Activated T-helper 1 cell treated with anti-CD3 and anti-CD28 coated beads, Interleukin-12 subunit alpha, Interleukin-12 subunit beta, Interleukin-2, Interleukin-4 antibody, amounts not matched to agents 30 ng/mL and 10 ng/mL and 1 ng/mL, durations not matched to agents 14 hours and 24 hours and 36 hours (primary cell): ENCODE data around the gene USP40. TPM values are rescaled to one million over a fixed set of nuclear protein-coding genes. Genes with fewer than 3 reads are reported as not detected.
A peak's percentile ranks its signal among the peaks of the same experiment; 100 is the strongest.

ENCODE experiments used
- DNase-seq: peaks from one replicate; pipeline ENCODE4 v3.0.0; 2021; ENCODE audit warnings: low spot score
- H3K27ac Mint-ChIP-seq: one replicate; pipeline ENCODE4 v1.8.0; 2021; ENCODE audit warnings: mild to moderate bottlenecking, mixed read lengths
- H3K27me3 Mint-ChIP-seq: one replicate; pipeline ENCODE4 v1.8.0; 2022; ENCODE audit warnings: mild to moderate bottlenecking, moderate library complexity, mixed read lengths; ENCODE audit not compliant: insufficient read depth
- H3K36me3 Mint-ChIP-seq: one replicate; pipeline ENCODE4 v1.8.0; 2021; ENCODE audit warnings: low read depth, mixed read lengths
- H3K4me1 Mint-ChIP-seq: one replicate; pipeline ENCODE4 v1.8.0; 2021; ENCODE audit warnings: low read depth, mixed read lengths
- H3K4me3 Mint-ChIP-seq: one replicate; pipeline ENCODE4 v1.8.0; 2021; ENCODE audit warnings: mild to moderate bottlenecking, moderate library complexity, mixed read lengths
- H3K9me3 Mint-ChIP-seq: one replicate; pipeline ENCODE4 v1.8.0; 2021; ENCODE audit warnings: mixed read lengths
- intact Hi-C: fragments of 100-400 bp; cut with micrococcal nuclease; formaldehyde crosslinking; loops from one replicate; pipeline ENCODE4 v1.15.1; 2024
- total RNA-seq: library from RNA; stranded (reverse); gene quantifications from 2 replicates; pipeline ENCODE4 v1.2.3, GENCODE V29; 2022

Gene USP40
- total RNA-seq, 1 donor from 2014 or later: 10.1 TPM

DNA sequence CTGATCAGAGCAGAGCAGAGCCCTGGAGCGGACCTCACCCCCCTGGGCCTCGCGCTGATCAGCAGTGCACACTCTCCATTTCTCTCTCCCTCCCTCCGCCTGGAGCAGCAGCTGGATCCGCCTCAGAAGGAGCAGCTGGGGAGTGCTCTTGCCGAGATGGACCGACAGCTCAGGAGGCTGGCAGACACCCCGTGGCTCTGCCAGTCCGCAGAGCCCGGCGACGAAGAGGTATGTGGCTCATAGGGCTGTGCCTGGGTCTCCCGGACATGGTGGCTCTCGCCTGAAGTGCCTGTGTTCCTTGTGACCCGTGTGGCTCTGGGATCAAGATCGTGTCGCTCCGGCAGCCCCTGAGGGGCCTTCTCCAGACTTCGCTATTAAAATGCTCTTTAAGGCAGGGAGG, 102.5 kb downstream of the USP40 start:
- Mint-ChIP-seq H3K27me3 (no peaks in the 10 kb centered on the region), H3K4me3 (no peak overlapping the region), H3K4me1 (no peaks in the 10 kb centered on the region), H3K9me3 (no peaks in the 10 kb centered on the region), H3K27ac (no peak overlapping the region), H3K36me3 (peaks cover 18% of the 10 kb centered on the region)
- DNase-seq: no peak
- intact Hi-C loops: no loop called here

DNA sequence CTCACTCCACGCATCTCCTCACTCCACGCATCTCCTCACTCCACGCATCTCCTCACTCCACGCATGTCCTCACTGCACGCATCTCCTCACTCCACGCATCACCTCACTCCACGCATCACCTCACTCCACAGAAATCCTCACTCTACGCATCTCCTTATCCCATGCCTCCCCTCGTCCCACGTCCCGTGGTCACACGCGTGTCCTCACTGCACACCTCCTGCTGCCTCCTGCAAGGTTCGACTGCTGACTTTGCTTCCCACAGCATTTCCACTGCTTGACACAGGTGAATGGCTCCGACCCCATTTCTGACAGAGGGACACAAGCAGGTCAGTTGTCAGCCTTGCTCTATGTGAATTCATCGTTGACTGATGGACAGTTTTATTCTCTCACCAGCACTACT, 103.0 kb downstream of the USP40 start:
- DNase-seq: no peak
- Mint-ChIP-seq H3K27me3 (no peaks in the 10 kb centered on the region), H3K4me1 (no peaks in the 10 kb centered on the region), H3K4me3 (no peak overlapping the region), H3K9me3 (no peaks in the 10 kb centered on the region), H3K27ac (no peak overlapping the region), H3K36me3 (peaks cover 18% of the 10 kb centered on the region)
- intact Hi-C loops: no loop called here

DNA sequence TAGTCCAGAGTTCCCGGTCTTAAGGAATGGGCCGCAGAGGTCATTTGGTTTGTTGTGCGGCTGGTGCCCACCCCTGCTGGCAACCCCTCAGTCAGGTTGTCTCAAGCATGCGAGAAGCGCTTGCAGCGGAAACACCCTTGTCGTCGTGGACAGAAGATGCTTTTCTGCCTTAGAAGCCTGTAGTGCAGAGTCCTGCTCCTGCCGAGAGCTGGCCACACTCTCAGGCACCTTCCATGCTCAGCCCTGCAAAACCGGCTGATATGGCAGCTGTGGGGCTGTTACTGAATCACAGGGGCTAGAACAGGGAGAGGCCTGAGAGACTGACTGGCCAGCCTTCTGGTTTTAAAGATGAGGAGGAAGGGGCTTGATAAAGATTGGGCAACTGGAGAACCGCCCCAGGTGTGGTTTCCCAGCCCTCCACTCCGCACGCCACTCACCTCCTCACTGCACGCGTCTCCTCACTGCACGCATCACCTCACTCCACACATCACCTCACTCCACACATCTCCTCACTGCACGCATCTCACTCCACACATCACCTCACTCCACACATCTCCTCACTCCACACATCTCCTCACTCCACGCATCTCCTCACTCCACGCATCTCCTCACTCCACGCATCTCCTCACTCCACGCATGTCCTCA, 103.6 kb downstream of the USP40 start:
- Mint-ChIP-seq H3K4me1 (no peaks in the 10 kb centered on the region), H3K27ac (no peak overlapping the region)

GRCh38 chr2:233462202-233462785, 104.3 kb downstream of the USP40 start:
- Mint-ChIP-seq H3K4me1 (no peaks in the 10 kb centered on the region), H3K9me3 (no peaks in the 10 kb centered on the region)
- DNase-seq: no peak

More for the DNA sequence above, 103.6 kb downstream of the USP40 start:
- Mint-ChIP-seq H3K4me3 (no peak overlapping the region), H3K27me3 (no peaks in the 10 kb centered on the region), H3K9me3 (no peaks in the 10 kb centered on the region), H3K36me3 (peaks cover 15% of the 10 kb centered on the region)
- DNase-seq: no peak
- intact Hi-C loops: no loop called here

DNA sequence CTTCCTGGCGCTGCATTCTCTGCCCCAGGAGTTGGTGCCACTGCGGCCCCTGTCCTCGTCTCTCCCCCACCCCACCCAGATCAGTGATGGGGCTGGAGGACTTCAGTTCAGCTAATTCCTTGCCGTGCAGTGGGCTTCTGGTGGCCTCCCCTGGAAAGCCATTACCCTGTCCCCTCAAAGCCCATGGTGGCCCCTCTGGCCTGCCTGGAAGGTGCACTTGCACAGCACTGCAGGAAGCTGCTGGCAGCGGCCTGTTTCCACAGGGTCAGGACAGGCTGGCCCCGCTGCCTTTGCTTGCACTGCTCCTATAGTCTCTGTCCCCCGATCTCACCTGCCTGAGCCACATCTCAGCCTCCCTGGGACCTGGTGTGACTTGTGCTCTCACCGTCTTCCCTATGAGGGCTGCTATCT, 105.1 kb downstream of the USP40 start:
- intact Hi-C loops: no loop called here

More at GRCh38 chr2:233462202-233462785, 104.3 kb downstream of the USP40 start:
- intact Hi-C loops: no loop called here
- Mint-ChIP-seq H3K27ac (no peak overlapping the region), H3K4me3 (no peak overlapping the region), H3K36me3 (peaks cover 18% of the 10 kb centered on the region), H3K27me3 (no peaks in the 10 kb centered on the region)

GRCh38 chr2:233460726-233461441, 105.7 kb downstream of the USP40 start:
- intact Hi-C loops: no loop called here
- H3K9me3 Mint-ChIP-seq: no peaks in the 10 kb centered on the region
- no peak overlapping the region for H3K27ac Mint-ChIP-seq
- no peak overlapping the region for H3K4me3 Mint-ChIP-seq
- peaks cover 21% of the 10 kb centered on the region for H3K36me3 Mint-ChIP-seq
- no peak for DNase-seq
- no peaks in the 10 kb centered on the region for H3K4me1 Mint-ChIP-seq
- no peaks in the 10 kb centered on the region for H3K27me3 Mint-ChIP-seq

More for the DNA sequence above, 105.1 kb downstream of the USP40 start:
- DNase-seq: no peak
- Mint-ChIP-seq H3K4me3 (no peak overlapping the region), H3K36me3 (peaks cover 19% of the 10 kb centered on the region), H3K27me3 (no peaks in the 10 kb centered on the region), H3K27ac (no peak overlapping the region), H3K4me1 (no peaks in the 10 kb centered on the region), H3K9me3 (no peaks in the 10 kb centered on the region)

DNA sequence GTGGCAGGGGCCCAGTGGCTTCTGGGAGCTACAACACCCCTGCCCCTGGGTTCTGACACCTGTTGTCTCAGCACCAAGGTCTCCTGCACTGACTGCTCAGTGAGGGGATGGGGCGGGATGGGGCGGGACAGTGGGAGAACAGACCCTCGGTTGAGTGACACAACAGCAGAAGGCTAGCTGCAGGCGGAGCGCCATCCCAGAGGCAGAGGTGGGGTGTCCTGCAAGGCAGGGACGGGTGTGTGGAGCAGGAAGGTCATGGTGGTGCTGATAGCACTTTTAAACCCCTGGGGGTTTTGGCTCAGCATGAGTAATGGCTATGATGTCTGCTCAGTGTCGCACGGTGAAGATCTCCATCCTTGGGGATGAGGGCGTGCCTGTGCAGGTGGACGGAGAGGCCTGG, 107.2 kb downstream of the USP40 start:
- Mint-ChIP-seq H3K27ac (no peak overlapping the region), H3K27me3 (no peaks in the 10 kb centered on the region), H3K9me3 (no peaks in the 10 kb centered on the region), H3K36me3 (peaks cover 28% of the 10 kb centered on the region), H3K4me1 (no peaks in the 10 kb centered on the region), H3K4me3 (no peak overlapping the region)
- DNase-seq: no peak
- intact Hi-C loops: no loop called here

DNA sequence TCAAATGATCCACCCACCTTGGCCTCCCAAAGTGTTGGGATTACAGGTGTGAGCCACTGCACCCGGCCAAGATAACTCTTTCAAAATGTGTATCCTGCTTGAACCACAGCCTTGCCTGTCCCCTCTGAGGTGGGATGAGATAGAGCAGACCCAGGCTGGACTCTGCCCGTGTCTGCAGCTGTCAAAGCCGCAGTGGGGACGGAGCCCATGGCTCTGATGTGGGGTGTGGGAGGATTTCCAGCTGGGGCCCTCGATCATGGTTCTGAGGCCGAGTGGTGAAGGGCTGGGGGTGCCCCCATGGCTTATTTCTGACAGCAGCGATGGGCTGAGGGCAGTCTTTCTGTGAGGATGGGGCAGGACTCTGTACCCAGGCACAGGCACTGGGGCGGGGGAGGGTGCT, 107.8 kb downstream of the USP40 start:
- H3K27me3 Mint-ChIP-seq: no peaks in the 10 kb centered on the region
- H3K36me3 Mint-ChIP-seq: peaks cover 33% of the 10 kb centered on the region
- intact Hi-C loops: no loop called here
- DNase-seq: no peak
- H3K4me1 Mint-ChIP-seq: no peaks in the 10 kb centered on the region
- no peak overlapping the region for H3K4me3 Mint-ChIP-seq
- no peaks in the 10 kb centered on the region for H3K9me3 Mint-ChIP-seq
- no peak overlapping the region for H3K27ac Mint-ChIP-seq

- Mint-ChIP-seq H3K36me3 (peaks cover 29% of the 10 kb centered on the region), H3K27ac (no peak overlapping the region), H3K27me3 (no peaks in the 10 kb centered on the region), H3K4me3 (no peak overlapping the region), H3K9me3 (no peaks in the 10 kb centered on the region), H3K4me1 (no peaks in the 10 kb centered on the region)
- no peak for DNase-seq
- intact Hi-C loops: no loop called here
Measured at GRCh38 chr2:233458031-233458610, 108.5 kb downstream of the USP40 start.

- Mint-ChIP-seq H3K4me3 (no peak overlapping the region), H3K9me3 (no peaks in the 10 kb centered on the region), H3K27ac (peak overlapping the region; percentile 14), H3K27me3 (no peaks in the 10 kb centered on the region), H3K36me3 (peaks cover 31% of the 10 kb centered on the region), H3K4me1 (no peaks in the 10 kb centered on the region)
- DNase-seq: no peak
- intact Hi-C loops: no loop called here
Measured at GRCh38 chr2:233457356-233457755, 109.2 kb downstream of the USP40 start.

DNA sequence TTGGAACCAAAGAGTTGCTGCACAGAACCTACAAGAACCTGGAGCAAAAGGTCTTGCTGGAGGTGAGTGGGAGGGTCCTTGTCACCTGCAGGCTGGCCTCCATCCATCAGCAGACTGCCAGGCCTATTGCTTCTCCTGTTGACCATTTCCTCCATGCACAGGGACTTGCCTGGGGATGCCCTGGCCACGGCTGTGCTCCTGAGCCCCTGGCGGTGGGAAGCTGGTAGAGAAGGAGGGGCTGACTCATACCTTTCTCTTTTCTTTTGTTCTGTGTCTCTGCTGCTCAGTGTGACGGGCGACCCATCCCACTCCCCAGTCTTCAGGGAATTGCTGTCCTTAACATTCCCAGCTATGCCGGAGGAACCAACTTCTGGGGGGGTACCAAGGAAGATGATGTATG, 109.6 kb downstream of the USP40 start:
- H3K27me3 Mint-ChIP-seq: no peaks in the 10 kb centered on the region
- H3K36me3 Mint-ChIP-seq: peaks cover 32% of the 10 kb centered on the region
- H3K4me1 Mint-ChIP-seq: no peaks in the 10 kb centered on the region
- no peaks in the 10 kb centered on the region for H3K9me3 Mint-ChIP-seq
- H3K4me3 Mint-ChIP-seq: no peak overlapping the region
- intact Hi-C loops: no loop called here
- no peak for DNase-seq
- no peak overlapping the region for H3K27ac Mint-ChIP-seq

DNA sequence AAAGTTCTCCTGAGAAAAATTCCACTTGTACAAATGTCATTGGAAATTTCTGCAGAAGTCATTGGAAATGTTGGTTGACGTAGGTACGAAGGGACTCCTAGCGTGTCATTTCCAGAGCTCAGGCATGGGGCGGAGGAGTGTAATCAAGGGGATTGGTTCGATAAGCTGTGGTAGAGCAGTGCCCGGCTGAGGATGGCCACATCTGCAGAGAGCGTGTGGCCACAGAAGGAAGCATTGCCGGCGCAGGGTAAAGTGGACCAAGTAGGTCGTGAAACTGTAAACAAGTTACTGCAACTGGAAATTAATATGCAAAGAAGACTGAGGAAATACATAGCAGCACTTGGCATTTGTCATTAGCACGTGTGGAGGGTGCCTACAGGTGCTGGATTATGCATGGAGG, 110.5 kb downstream of the USP40 start:
- H3K27me3 Mint-ChIP-seq: no peaks in the 10 kb centered on the region

DNA sequence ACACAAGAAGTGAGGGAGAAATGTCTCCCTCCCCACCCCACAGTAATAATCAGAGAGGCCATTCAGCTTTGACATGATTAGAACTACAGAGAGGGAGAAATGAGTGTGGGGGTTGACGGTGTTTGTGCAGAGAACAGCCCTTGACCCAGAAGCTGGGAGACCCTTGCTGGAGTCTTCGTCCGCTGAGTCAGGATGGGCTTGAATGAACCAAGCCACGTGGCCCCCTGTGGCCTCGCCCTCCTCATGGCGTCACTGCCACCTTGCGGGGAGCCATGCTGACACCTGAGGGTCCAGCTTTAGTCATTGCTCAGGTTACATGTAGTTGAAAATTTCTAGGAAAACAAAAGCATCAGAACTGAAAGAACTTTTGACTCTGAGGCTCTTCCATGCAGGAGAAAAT, 111.1 kb downstream of the USP40 start:
- H3K4me3 Mint-ChIP-seq: no peak overlapping the region
- H3K36me3 Mint-ChIP-seq: peaks cover 28% of the 10 kb centered on the region
- H3K9me3 Mint-ChIP-seq: no peaks in the 10 kb centered on the region
- H3K4me1 Mint-ChIP-seq: no peaks in the 10 kb centered on the region
- intact Hi-C loops: no loop called here
- no peaks in the 10 kb centered on the region for H3K27me3 Mint-ChIP-seq
- no peak for DNase-seq
- no peak overlapping the region for H3K27ac Mint-ChIP-seq

More for the DNA sequence above, 110.5 kb downstream of the USP40 start:
- H3K36me3 Mint-ChIP-seq: peaks cover 28% of the 10 kb centered on the region
- H3K4me1 Mint-ChIP-seq: no peaks in the 10 kb centered on the region
- H3K4me3 Mint-ChIP-seq: no peak overlapping the region
- intact Hi-C loops: no loop called here
- no peak for DNase-seq
- H3K27ac Mint-ChIP-seq: no peak overlapping the region
- no peaks in the 10 kb centered on the region for H3K9me3 Mint-ChIP-seq
